Fibroblast of lung (primary cell): ENCODE data around the gene BBX. TPM values are rescaled to one million over a fixed set of nuclear protein-coding genes. Genes with fewer than 3 reads are reported as not detected.

Source experiments
- DNase-seq, 2 donors: peaks; one replicate each; pipeline versions ENCODE4 v3.0.0 to v3.0.0-alpha.2; 2010; ENCODE audit warnings: low read depth in 2 of 2
- H2AFZ ChIP-seq: 2 replicates; pipeline ENCODE4 v1.5.1; 2012; ENCODE audit warnings: low read length, control low read depth, inconsistent platforms
- H3K27ac ChIP-seq: 2 replicates; pipeline ENCODE4 v1.5.1; 2011; ENCODE audit warnings: low read length, control low read depth; ENCODE audit not compliant: insufficient read depth
- H3K27me3 ChIP-seq: 2 replicates; pipeline ENCODE4 v1.5.1; 2011; ENCODE audit warnings: mild to moderate bottlenecking, low read length; ENCODE audit not compliant: control insufficient read depth, insufficient read depth
- H3K36me3 ChIP-seq: 2 replicates; pipeline ENCODE4 v1.5.1; 2011; ENCODE audit warnings: low read length; ENCODE audit not compliant: control insufficient read depth, insufficient read depth
- H3K4me1 ChIP-seq: 2 replicates; pipeline ENCODE4 v1.5.1; 2011; ENCODE audit warnings: low read length; ENCODE audit not compliant: control insufficient read depth, insufficient read depth; ENCODE audit errors: extremely low read depth
- H3K4me2 ChIP-seq: 2 replicates; pipeline ENCODE4 v1.5.1; 2011; ENCODE audit warnings: low read length, control low read depth; ENCODE audit not compliant: insufficient read depth; ENCODE audit errors: extremely low read depth
- H3K4me3 ChIP-seq, 4 experiments: fragments of 200-600 bp in 1 of 4; sonication (generic) in 1 of 4; replicated peaks in 1 of 4; 2 replicates each; pipeline ENCODE4 v1.5.1; 2011 to 2016; ENCODE audit warnings: low read length in 4 of 4, low read depth in 3 of 4, mild to moderate bottlenecking in 3 of 4, control low read depth in 2 of 4, inconsistent platforms in 1 of 4, mixed read lengths in 1 of 4; ENCODE audit not compliant: insufficient read depth in 1 of 4; ENCODE audit errors: control extremely low read depth in 1 of 4
- H3K79me2 ChIP-seq: 2 replicates; pipeline ENCODE4 v1.5.1; 2012; ENCODE audit warnings: mild to moderate bottlenecking, low read length, inconsistent platforms; ENCODE audit not compliant: control insufficient read depth, insufficient read depth
- H3K9ac ChIP-seq: 2 replicates; pipeline ENCODE4 v1.5.1; 2011; ENCODE audit warnings: mild to moderate bottlenecking, low read length, control low read depth; ENCODE audit not compliant: insufficient read depth
- H3K9me3 ChIP-seq: 2 replicates; pipeline ENCODE4 v1.5.1; 2012; ENCODE audit warnings: low read depth, low read length; ENCODE audit not compliant: control insufficient read depth, insufficient read depth
- H4K20me1 ChIP-seq: 2 replicates; pipeline ENCODE4 v1.5.1; 2011; ENCODE audit warnings: low read length; ENCODE audit not compliant: control insufficient read depth, insufficient read depth; ENCODE audit errors: extremely low read depth
- EZH2 ChIP-seq: IDR thresholded peaks from 2 replicates; pipeline ENCODE4 v1.5.1; 2012; ENCODE audit warnings: low read length, control low read depth, mild to moderate bottlenecking; ENCODE audit errors: missing control alignments
- polyA plus RNA-seq, 2 donors: library from polyadenylated mRNA; depleted of rRNA in 1 of 2; stranded (reverse) in 1 of 2; unstranded in 1 of 2; fragments of >200 nt; gene quantifications; 2 replicates each; pipeline ENCODE4 v1.2.1, GENCODE V29; 2011 to 2012; ENCODE audit warnings: missing spikeins in 1 of 2
- total RNA-seq: library from RNA; depleted of rRNA; stranded (reverse); fragments of >200 nt; gene quantifications from 2 replicates; pipeline ENCODE4 v1.2.1, GENCODE V29; 2014
- TF ChIP-seq, protein P1 (sequence below), 2 donors: IDR thresholded peaks in 1 of 2; conservative IDR thresholded peaks in 1 of 2; 1 replicate in 1 of 2; 2 replicates in 1 of 2; pipeline ENCODE4 v1.5.1; 2011 to 2012; ENCODE audit warnings: low read length in 2 of 2, control low read depth in 1 of 2, inconsistent platforms in 1 of 2, low read depth in 1 of 2, mild to moderate bottlenecking in 1 of 2

The BBX gene
- total and polyA plus RNA-seq, 2 donors (not counting 1 experiment from before 2014, with no cell fraction given) = 50.0 to 71.2 TPM

DNA sequence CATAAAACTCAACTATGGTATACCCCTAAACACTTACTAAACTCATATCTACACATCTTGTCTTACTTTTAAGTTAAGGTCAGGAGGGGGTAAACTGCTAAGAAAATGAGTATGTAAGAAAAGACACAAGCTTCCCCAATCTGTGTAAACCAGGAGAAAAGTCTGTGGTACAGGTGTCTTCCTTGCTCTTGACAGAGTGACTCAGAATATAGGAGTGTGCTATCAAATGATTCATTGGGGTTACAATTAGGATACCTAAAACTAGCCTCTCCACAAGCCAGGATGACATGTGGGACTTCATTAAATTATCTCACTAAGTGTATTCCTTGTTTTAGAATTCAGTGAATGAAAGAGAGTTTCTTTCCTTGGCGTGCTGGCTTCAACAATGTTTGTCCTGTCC, 274.8 kb downstream of the BBX start:
- no peak overlapping the region for H2AFZ ChIP-seq
- no peak overlapping the region for H3K4me3 ChIP-seq
- peak in 1 of 2 donors; percentile 46 for DNase-seq
- H3K9ac ChIP-seq = no peak overlapping the region
- H3K27me3 ChIP-seq = no peaks in the 10 kb centered on the region
- no peak for TF ChIP-seq EZH2
- H3K4me1 ChIP-seq = peaks cover 2% of the 10 kb centered on the region
- no peak overlapping the region for H3K27ac ChIP-seq
- no peak overlapping the region for H3K4me2 ChIP-seq
- no peaks in the 10 kb centered on the region for H3K79me2 ChIP-seq
- no peaks in the 10 kb centered on the region for H4K20me1 ChIP-seq
- peaks cover under 1% of the 10 kb centered on the region for H3K36me3 ChIP-seq
- no peaks in the 10 kb centered on the region for H3K9me3 ChIP-seq

DNA sequence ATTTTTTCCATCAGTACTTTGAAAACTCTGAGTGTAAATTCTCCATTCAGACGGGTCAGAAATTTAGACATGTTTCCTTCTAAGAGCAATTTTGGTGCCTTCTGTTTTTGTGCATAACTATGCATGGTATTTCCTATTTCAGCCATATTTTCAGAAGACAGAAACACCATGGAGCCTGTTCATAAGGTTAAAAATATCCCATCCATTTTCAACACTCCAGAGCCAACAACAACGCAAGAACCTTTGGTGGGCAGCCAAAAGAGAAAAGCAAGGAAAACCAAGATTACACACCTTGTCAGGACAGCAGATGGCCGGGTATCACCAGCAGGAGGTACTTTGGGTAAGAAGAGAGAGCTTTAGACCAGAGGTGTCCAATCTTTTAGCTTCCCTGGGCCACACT, 275.6 kb downstream of the BBX start:
- H3K36me3 ChIP-seq = peaks cover 2% of the 10 kb centered on the region
- no peak overlapping the region for H3K4me3 ChIP-seq
- no peaks in the 10 kb centered on the region for H3K79me2 ChIP-seq
- H3K9ac ChIP-seq = no peak overlapping the region
- no peak overlapping the region for H3K27ac ChIP-seq
- no peak overlapping the region for H2AFZ ChIP-seq
- H4K20me1 ChIP-seq = no peaks in the 10 kb centered on the region
- peak in 1 of 2 donors; percentile 83 for DNase-seq
- H3K27me3 ChIP-seq = no peaks in the 10 kb centered on the region
- H3K4me1 ChIP-seq = peaks cover 2% of the 10 kb centered on the region
- H3K4me2 ChIP-seq = no peak overlapping the region
- no peaks in the 10 kb centered on the region for H3K9me3 ChIP-seq
- TF ChIP-seq, protein P1, sequence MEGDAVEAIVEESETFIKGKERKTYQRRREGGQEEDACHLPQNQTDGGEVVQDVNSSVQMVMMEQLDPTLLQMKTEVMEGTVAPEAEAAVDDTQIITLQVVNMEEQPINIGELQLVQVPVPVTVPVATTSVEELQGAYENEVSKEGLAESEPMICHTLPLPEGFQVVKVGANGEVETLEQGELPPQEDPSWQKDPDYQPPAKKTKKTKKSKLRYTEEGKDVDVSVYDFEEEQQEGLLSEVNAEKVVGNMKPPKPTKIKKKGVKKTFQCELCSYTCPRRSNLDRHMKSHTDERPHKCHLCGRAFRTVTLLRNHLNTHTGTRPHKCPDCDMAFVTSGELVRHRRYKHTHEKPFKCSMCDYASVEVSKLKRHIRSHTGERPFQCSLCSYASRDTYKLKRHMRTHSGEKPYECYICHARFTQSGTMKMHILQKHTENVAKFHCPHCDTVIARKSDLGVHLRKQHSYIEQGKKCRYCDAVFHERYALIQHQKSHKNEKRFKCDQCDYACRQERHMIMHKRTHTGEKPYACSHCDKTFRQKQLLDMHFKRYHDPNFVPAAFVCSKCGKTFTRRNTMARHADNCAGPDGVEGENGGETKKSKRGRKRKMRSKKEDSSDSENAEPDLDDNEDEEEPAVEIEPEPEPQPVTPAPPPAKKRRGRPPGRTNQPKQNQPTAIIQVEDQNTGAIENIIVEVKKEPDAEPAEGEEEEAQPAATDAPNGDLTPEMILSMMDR (conservative IDR thresholded peaks at IDR 0.05 in 1 of 2, IDR thresholded peaks at IDR 0.05 in 1 of 2; ENCODE audit: low read depth in 1 of 2, low read length in 2 of 2) = no peak
- TF ChIP-seq EZH2 = no peak

DNA sequence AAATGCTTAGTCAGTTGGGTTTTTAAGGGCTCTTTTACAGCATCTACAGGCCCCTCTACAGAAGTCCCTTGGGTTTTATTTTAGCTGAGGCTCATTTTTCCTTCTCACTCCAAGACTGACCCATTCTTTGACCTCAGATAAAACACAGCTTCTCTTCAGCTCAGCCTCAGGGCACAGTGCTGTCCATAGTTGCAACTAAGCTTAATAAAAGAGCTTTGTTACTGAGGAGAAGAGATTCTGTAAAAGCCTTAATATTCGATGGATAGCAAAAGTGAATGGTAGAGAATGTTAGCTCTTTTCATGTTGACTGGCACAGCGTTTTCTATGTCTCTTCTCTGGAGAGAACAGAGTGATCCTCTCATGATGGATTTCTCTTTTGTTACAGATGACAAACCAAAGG, 277.9 kb downstream of the BBX start:
- no peak for DNase-seq
- H4K20me1 ChIP-seq = no peaks in the 10 kb centered on the region
- H3K27me3 ChIP-seq = no peaks in the 10 kb centered on the region
- TF ChIP-seq, protein P1 (conservative IDR thresholded peaks at IDR 0.05 in 1 of 2, IDR thresholded peaks at IDR 0.05 in 1 of 2; ENCODE audit: low read depth in 1 of 2, low read length in 2 of 2) = no peak
- no peak for TF ChIP-seq EZH2
- H3K79me2 ChIP-seq = no peaks in the 10 kb centered on the region
- H3K36me3 ChIP-seq = peaks cover 2% of the 10 kb centered on the region
- H3K27ac ChIP-seq = no peak overlapping the region
- H3K9ac ChIP-seq = no peak overlapping the region
- H3K4me3 ChIP-seq = no peak overlapping the region
- H3K4me2 ChIP-seq = no peak overlapping the region
- no peaks in the 10 kb centered on the region for H3K9me3 ChIP-seq
- H2AFZ ChIP-seq = no peak overlapping the region
- H3K4me1 ChIP-seq = peaks cover 2% of the 10 kb centered on the region
